Measurements from ENCODE around the gene GPR137.
A peak's percentile ranks its signal among the peaks of the same experiment; 100 is the strongest.
"Not testable (repeated sequence)": the region's sequence is repeated elsewhere in the genome, so short reads cannot be mapped to it uniquely, and the experiment has no call there.

GPR137 gene

DNA sequence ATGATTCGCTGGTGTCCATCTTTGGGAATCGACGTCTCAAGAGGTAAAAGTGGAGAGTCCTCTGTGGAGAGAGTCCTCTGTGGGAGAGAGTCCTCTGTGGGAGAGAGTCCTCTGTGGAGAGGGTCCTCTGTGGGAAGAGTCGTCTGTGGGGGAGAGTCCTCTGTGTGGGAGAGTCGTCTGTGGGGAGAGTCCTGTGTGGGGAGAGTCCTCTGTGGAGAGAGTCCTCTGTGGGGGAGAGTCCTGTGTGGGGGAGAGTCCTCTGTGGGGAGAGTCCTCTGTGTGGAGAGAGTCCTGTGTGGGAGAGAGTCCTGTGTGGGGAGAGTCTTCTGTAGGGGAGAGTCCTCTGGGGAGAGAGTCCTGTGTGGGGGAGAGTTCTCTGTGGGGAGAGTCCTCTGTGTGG, 35.4 kb downstream of the GPR137 start:
- DNase-seq (ENCODE audit: low spot score) = no peak

DNA sequence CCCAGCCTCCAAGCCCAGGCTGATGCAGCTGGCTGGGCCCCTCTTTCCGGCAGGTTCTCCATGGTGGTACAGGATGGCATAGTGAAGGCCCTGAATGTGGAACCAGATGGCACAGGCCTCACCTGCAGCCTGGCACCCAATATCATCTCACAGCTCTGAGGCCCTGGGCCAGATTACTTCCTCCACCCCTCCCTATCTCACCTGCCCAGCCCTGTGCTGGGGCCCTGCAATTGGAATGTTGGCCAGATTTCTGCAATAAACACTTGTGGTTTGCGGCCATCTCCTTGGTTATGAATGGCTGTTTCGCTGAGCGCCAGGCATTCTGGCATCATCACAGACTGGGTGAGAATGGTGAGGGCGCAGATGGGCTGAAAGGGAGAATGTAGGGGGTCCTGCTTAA, 35.9 kb downstream of the GPR137 start:
- DNase-seq (ENCODE audit: low spot score) = no peak

DNA sequence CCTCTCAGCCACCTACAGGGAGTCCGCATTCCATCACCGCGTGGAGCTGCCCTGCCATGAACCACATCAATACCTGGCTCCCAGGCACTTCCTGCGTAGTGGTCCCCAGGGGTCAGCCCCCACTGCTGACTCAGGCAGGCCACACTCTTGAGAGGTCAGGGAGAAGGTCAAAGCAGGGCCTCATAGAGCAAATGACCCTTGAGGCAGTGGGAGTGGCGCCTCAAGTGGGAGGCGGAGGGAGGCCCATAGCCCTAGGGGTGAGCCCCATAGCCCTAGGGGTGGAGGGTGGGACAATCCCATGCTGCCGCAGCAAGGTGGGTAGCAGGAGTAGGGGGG, 37.2 kb downstream of the GPR137 start:
- DNase-seq (ENCODE audit: low spot score) = no peak

DNA sequence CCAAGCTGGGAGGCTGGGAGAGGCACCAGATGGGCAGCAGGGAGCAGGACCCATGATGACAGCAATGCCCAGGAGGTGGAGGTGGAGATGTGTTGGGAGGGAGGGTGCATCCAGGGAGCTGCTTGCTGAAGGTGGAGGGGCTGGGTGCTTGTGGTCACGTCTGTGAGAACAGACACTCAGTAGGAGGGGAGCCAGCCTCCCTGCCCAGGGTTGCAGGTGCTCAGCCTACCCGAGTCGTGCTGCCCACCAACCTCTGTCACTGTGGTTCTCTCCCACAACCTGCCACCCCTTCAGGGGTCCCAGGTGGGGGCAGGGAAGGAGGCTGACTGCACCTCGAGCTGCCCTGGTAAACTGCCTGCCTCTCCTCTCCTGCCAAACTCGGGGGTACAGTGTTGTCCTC, 37.7 kb downstream of the GPR137 start:
- DNase-seq (ENCODE audit: low spot score) = no peak

DNA sequence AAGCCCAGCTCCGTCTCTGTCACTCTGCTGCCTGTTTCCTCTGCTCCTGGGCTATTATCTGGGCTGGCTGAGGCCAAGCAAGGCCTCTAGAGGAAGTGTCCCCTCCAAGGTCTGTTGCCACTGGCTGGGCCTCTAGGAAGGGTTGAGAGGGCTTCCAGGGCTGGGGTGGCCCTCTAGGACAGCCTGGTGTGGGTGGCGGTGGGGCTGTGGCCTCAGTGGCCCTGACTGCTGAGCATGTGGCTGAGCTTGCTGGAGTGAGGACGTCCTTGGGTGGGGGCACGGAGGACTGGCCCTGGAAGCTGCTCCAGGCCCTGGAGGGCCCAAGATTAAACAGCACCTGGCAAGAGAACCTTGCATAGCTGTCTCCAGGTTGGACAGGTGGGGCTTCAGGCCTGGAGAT, 38.3 kb downstream of the GPR137 start:
- DNase-seq (ENCODE audit: low spot score) = not testable (repeated sequence)

DNA sequence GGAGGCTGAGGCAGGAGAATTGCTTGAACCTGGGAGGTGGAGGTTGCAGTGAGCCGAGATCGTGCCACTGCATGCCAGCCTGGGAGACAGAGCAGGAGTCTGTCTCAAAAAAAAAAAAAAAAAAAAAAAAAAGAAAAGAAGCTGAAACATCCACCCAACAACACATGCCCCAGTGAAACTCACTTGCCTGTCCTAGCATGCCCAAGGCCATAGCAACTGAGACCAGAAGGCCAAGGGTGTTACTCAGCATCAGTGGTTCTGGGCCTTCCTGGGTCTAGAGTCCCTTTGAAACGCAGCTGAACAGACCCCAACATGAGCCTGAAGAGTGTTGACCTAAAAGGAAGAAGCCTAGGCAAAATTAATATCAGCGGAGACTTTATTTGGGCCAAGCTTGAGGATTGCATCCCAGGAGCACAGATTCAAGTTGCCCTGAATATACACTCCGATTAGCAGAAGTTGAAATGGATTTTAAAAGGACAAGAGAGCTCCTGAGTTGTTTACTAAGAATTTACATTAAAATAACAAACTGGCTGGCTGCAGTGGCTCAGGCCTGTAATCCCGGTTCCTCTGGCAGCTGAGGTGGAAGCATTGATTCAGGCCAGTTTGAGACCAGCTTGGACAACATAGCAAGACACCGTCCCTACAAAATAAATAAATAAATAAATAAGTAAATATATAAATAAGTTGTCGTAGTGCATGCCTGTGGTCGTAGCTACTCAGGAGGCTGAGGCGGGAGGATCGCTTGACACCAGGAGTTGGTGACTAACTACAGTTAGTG, 39.2 kb downstream of the GPR137 start:
- DNase-seq (ENCODE audit: low spot score) = no peak

DNA sequence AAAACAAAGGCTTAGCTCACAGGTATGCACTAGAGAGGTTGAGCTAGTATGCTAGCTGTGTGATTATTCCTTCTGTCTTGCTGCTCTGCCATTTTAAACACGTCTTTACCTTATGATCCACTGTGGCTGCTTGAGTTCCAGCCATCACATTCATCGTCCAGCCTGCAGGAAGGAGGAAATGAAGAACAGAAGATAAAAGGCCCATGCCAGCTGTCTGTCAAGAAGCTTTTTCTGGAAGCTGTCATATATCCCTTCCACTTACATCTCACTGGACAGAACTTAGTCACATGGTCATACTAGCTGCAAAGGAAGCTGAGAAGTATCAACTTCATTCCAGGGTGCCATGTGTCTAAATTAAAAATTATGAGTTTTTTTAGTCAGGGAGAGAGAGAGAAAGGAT, 41.7 kb downstream of the GPR137 start:
- DNase-seq (ENCODE audit: low spot score) = no peak

DNA sequence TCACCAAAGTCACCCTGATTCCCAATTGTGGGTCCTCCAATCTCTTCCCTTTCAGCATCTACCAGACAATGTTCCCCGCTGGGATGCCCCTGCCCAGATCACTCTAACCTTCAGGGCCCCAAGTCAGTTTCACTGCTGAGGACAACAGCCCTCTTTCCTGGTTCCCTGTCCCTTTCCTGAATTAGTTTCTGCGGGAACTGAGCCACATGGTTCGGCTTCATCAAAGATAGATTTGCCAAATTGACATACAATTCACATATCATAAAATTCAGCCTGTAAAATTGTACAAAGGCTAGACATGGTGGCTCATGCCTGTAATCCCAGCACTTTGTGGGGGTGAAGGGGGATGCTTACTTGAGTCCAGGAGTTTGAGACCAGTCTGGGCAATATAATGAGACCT, 42.3 kb downstream of the GPR137 start:
- no peak for DNase-seq (ENCODE audit: low spot score)

DNA sequence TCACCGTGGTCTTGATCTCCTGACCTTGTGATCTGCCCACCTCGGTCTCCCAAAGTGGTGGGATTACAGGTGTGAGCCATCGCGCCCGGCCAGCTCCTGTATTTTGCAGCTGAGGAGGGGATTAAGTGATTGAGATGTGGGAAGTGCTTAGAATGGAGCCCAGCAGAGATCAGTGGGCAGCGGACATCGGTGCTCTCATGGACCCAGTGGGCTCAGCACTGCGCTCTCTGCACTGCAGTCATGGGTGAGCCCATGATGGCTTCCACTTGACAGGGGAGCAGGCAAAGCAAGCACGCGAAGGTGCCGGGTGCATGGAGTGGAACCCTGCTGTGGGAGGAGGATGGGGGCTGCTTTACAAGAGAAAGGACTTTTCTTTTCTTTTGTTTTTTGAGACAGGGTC, 45.2 kb downstream of the GPR137 start:
- no peak for DNase-seq (ENCODE audit: low spot score)

DNA sequence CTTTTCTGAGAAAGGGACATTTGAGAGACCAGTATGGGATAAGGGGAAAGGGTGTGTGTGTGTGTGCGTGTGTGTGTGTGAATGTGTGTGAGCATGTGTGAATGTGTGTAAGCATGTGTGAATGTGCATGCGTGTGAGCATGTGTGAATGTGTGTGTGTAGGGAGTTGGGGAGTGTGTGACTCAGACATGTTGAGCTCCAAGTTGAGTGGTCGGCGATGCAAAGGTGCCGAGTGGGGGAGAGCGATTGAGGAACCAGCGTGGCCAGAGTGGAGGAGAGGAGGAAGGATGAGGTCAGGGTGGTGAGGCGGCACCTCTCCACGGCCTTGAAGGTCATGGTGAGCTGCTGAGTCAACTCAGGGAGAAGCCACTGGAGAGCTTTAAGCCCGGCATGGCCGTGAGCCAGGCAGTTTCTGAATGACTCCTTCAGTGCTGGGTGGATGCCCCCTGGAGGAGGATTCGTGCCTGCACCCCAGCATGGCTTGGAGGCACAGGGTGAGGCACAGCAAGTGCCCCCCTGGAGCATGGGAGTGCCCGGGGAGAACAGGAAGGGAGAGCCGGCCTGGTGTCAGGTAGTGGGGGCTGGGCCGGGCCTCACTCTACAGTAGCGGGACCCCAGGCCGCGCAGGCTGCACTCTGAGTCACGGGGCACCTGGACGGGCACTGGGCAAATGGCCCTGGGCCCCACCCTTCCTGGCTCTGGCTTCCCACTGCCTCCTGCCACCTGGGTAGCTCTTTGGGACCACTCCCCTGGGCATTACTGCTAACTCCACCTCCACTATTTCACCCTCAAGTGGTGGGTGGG, 46.1 kb downstream of the GPR137 start:
- peak; percentile 74 for DNase-seq (ENCODE audit: low spot score)

DNA sequence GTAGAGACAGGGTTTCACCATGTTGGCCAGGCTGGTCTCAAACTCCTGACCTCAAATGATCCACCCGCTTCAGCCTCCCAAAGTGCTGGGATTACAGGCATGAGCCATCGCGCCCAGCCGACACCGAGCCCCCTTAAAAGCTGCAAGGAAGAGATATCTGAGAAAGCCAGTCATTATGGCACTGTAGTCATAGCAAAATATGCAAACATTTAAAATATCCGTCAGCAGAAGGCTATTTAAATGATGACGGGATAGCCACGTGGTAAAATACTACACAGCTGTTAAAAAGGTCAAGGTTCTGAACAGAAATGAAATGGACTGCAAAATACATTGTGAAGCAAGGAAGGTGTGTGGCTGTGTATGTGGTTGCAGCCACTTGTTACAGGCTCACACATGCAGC, 47.9 kb downstream of the GPR137 start:
- no peak for DNase-seq (ENCODE audit: low spot score)

DNA sequence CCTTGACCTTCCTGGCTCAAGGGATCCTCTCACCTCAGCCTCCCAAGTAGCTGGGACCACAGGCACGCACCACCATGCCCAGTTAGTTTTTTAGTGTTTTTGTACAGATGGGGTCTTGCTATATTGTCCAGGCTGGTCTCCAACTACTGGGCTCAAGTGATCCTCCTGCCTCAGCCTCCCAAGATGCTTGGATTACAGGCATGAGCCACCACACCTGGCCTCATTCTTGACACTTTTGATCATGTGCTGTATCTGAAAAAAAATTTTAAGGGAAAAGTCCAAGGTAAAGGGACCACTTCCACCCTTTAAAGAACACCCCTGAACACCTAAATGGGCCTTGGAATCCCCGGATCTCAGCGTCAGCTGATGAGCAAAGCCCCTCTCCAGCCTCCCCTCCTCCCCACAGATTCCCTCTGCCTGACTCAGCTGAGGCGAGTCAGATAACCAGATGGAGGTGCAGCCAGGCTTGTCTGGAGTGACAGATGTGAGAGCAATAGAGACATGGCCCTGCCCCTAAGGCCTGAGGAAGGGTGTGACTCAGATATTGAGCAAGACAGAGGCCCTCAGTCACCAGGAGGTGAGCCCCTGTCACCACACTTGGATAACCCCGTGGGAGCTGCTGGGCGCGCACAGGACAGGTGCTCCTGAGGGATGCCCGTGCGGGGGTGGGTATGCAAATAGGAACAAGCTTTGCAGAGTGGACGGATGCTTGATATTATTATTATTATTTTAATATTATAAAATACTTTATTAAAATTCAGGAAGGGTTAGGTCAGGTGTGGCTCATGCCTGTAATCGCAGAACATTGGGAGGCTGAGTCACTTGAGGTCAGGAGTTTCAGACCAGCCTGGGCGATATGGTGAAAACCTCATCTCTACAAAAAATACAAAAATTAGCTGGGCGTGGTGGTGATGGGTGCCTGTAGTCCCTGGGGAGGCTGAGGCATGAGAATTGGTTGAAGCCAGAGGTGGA, 49.4 kb downstream of the GPR137 start:
- DNase-seq (ENCODE audit: low spot score) = peak; percentile 70

DNA sequence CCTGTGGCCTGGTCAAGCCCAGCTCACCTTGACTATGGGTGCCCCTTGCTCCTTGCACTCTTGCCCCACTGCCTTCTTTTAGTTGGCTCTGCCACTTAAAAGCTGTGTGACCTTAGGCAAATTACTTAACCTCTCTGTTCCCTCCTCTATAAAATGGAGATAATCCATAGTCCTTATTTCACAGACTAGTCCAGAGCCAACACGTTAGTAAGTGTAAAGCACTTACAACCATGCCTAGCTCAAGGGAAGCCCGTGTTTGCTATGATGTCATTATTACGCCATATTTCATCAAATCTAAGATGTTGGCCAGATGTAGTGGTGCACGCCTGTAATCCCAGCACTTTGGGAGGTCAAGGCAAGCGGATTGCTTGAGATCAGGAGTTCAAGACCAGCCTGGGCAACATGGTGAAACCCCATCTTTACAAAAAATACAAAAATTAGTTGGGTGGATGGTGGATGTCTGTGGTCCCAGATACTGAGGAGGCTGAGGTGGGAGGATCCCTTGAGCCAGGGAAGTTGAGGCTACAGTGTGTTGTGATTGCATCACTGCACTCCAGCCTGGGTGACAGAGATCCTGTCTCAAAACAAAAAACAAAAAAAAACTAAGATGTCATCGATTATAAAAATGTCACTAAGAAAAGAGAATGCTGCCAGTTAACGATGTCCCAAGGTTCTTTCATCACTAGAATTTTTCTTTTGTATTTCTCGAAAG, 52.0 kb downstream of the GPR137 start:
- no peak for DNase-seq (ENCODE audit: low spot score)

DNA sequence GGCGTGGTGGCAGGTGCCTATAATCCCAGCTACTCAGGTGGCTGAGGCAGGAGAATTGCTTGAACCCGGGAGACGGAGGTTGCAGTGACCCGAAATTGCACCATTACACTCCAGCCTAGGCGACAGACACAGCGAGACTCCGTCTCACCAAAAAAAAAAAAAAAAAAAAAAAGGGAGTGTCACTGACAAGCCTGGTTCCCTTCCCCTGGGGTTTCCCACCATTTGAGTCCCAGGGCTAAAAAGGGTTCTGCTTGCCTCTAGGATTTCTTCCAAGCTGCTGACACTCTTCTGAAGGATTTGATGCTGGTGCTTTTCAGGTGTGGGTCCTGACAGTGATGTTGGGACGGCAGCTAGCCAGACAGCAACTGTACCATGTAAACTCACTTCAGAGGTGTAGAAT, 53.1 kb downstream of the GPR137 start:
- DNase-seq (ENCODE audit: low spot score) = no peak
